ENCODE data around the gene MECP2. TPM values are rescaled to one million over a fixed set of nuclear protein-coding genes. Genes with fewer than 3 reads are reported as not detected.

MECP2 gene
- 18.2 and 25.4 TPM in 2 replicates for total RNA-seq

DNA sequence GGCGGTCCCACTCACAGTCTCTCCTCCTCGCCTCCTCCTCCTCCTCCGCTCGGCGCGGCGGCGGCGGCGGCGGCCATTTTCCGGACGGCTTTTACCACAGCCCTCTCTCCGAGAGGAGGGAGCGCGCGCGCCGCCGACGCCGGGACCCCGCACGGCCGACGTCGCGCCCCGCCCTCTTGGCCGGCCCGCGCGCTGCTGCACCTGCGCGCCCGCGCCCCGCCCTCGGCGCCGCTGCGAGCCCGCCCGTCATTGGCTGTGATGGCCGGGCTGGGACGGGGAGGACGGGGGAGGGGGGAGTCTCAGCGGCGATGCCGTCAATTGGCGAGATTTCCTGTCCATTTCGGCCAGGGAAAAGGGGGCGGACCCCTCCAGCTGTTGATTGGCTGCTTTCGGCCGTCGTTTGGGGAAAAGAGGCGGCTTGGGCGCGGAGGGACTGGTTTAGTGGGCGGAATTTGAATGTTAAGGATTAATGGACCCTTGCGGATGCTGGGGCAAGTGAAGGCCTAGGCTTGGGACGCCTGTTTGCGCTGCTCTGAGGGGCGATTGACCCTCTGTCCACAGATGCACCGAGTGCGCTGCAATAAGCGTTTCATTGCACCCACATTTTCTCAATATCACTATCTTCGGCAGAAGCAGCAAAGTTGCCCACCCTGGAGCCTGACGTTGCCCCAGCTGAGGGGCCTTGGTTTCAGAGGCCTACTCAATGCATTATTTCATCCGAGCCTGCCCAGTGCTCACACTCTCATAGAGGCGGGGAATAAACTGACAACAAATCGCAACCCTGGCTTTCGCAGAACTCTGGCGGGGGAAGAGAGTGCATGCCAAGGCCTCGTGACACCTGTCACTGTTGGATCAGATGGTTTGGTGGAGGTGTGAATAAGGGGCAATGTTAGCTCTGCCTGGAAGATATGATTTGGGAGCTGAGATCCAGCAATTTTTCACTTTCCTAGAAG is at the start of gene MECP2:
MECP2 (minus strand) TSS at position 129 of the 953 bp plus-strand sequence.

DNA sequence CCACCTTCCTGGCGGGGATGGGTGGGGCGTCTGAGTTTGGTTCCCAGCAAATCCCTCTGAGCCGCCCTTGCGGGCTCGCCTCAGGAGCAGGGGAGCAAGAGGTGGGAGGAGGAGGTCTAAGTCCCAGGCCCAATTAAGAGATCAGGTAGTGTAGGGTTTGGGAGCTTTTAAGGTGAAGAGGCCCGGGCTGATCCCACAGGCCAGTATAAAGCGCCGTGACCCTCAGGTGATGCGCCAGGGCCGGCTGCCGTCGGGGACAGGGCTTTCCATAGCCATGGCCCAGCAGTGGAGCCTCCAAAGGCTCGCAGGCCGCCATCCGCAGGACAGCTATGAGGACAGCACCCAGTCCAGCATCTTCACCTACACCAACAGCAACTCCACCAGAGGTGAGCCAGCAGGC is 46.5 kb upstream of the MECP2 start, which contains the start of gene OPN1LW:
OPN1LW (plus strand) TSS at position 234 of the 400 bp plus-strand sequence; CDS start at position 275, 41 bp downstream.

DNA sequence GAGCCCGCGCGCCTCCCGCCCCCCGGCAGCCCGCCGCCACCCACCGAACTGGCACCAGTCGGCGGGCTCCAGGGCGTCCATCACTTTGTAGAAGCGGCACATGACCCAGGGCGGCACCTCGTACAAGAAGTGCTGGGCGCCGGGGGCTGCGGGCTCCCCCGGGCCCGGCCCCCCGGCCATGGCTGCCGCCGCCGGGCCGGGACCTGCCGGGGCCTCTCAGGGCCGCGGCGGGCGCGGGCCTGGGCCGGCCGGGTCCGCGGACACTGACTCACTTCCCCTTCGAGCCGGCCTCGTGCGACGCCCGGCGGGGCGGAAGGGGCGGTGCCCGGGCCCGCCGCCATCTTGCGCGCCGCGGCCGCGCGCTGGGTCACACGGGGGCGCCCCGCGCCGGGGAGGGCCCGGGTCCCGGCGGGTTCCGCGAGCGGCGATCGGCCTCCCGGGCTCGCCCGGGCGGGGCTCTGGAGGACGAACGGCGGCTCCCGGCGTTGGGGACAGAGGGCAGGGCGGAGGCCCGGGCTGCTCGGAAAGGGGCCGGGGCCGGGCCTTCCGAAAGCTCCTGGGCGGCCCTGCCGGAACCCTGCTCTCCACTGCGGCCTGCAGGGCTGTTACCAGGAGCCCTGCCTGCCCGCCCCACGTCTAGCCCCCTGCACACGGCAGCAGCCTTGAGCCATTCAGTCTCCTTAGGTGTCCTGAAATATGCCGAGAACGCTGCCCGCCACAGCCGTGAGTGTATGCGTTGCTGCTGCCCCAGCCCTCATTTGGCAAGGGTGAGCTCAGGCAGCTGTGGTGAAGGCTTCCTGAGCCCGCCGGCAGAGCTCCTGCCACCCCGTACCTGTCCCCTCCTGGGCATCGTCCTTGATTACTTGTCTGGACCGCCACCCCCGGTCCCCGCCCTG is 77.6 kb downstream of the MECP2 start, which contains the start of gene IRAK1:
IRAK1 (minus strand) TSS at position 270 of the 896 bp plus-strand sequence; CDS start at position 180, 90 bp downstream.

DNA sequence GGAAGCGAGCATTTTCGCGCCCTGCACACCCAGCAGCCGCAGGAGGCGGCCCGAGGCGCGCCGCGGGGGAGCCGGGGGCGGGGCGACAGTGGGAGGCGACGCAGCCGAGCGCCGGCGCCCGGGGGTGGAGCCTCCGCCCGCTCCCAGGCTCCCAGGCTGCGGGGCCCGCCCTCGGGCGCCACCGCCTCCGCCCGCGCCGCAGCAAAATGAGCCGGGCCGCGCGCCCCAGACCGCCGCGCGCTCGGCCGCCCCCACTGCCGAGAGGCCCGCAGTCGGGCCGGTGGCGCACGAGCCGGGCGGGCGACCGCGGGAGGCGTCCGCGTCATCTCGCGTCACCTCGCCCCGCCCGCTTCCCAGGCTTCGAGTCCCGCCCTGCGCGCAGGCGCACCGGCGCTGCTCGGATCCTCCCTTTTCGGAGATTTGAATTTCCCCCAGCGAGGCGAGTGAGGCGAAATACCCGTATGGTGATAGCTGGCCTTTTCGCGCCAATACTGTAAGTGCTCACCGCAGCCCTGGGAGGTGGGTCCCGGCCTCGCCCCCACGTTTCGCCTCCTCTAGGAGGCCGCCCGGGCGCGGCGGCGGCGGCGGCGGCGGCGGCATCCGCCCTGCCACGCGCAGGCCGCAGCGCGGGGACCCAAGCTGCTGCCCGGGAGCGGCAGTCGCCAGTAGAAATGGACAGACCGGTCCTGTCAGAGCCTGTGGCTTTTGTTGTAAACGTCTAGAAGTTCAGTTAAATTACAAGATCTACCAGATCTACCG is 125.0 kb downstream of the MECP2 start, which contains the start of gene TMEM187:
TMEM187 (plus strand) TSS at position 387 of the 759 bp plus-strand sequence. CDS start 9,309 bp downstream, outside the sequence.

Other genes with a start within 250 kb of the MECP2 start
- gene L1CAM, start 211.5 kb downstream of the MECP2 start, total RNA-seq = 1.3 and 1.6 TPM in 2 replicates
- not detected in 2 replicates for gene AVPR2, start 193.0 kb downstream of the MECP2 start, total RNA-seq
- gene ARHGAP4, start 171.5 kb downstream of the MECP2 start, total RNA-seq = 1.2 and 7.0 TPM in 2 replicates
- 149 and 176 TPM in 2 replicates for gene NAA10, start 162.7 kb downstream of the MECP2 start, total RNA-seq
- 0.09 and 0.21 TPM in 2 replicates for gene RENBP, start 153.1 kb downstream of the MECP2 start, total RNA-seq
- 35.4 and 50.1 TPM in 2 replicates for gene HCFC1, start 125.9 kb downstream of the MECP2 start, total RNA-seq
- gene TMEM187, start 125.0 kb downstream of the MECP2 start, total RNA-seq = 10.3 and 12.4 TPM in 2 replicates
- gene IRAK1, start 77.8 kb downstream of the MECP2 start, total RNA-seq = 104 and 110 TPM in 2 replicates
- not detected in 2 replicates for gene OPN1LW, start 46.5 kb upstream of the MECP2 start, total RNA-seq
- not detected in 2 replicates for gene OPN1MW, start 84.9 kb upstream of the MECP2 start, total RNA-seq
- not detected in 2 replicates for gene OPN1MW2, start 122.0 kb upstream of the MECP2 start, total RNA-seq
- gene OPN1MW3, start 159.9 kb upstream of the MECP2 start, total RNA-seq = not detected in 2 replicates
- not detected in 2 replicates for gene TEX28, start 197.4 kb upstream of the MECP2 start, total RNA-seq
- gene TKTL1, start 198.1 kb upstream of the MECP2 start, total RNA-seq = not detected in 2 replicates

Measured in airway epithelial cell (primary cell).